Measurements from ENCODE around the gene PPP1R9A. TPM values are rescaled to one million over a fixed set of nuclear protein-coding genes. Genes with fewer than 3 reads are reported as not detected.

PPP1R9A gene
- total and polyA plus RNA-seq, 10 of the 15 experiments (the other 5 are each of a cell fraction or from before 2014, with no cell fraction given) = 0.04 to 0.12 TPM; not detected in 8

GRCh38 chr7:94874036-94874785 is 33.2 kb upstream of the PPP1R9A start:
- 23% methylated on average over 5 of the region's 5 CpGs for WGBS (ENCODE audit: insufficient coverage, insufficient replicate concordance, low lambda C conversion rate, missing lambda C conversion rate)
- H3K9ac ChIP-seq (ENCODE audit: control insufficient read depth, insufficient read depth, low read length) = no peak overlapping the region
- H4K20me1 ChIP-seq (ENCODE audit: control insufficient read depth, insufficient read depth) = no peaks in the 10 kb centered on the region
- H3K79me2 ChIP-seq (ENCODE audit: control insufficient read depth, insufficient read depth, low read length) = no peaks in the 10 kb centered on the region
- H3K36me3 ChIP-seq (ENCODE audit: control insufficient read depth in 2 of 2, insufficient read depth in 2 of 2, low read length in 1 of 2) = no peaks in the 10 kb centered on the region
- in situ Hi-C loops (cut with MboI) = no loop called here
- H3K4me1 ChIP-seq (ENCODE audit: control insufficient read depth, insufficient read depth, low read length) = no peaks in the 10 kb centered on the region
- ATAC-seq = no peak
- no peak overlapping the region for H3K4me3 ChIP-seq
- no peaks in the 10 kb centered on the region for H3K9me3 ChIP-seq (replicated peaks; ENCODE audit: control insufficient read depth, insufficient read depth, low read length)
- no peak overlapping the region for H2AFZ ChIP-seq (ENCODE audit: control insufficient read depth, low read depth, low read length)
- intact Hi-C loops (cut with micrococcal nuclease; ENCODE audit: unreplicated experiment) = no loop called here
- no peak overlapping the region for H3K4me2 ChIP-seq (ENCODE audit: control insufficient read depth, insufficient read depth)
- CTCF ChIA-PET = no interaction called here
- RAD21 ChIA-PET (ENCODE audit: unreplicated experiment) = no interaction called here
- POLR2A ChIA-PET = no interaction called here
- H3K27ac ChIP-seq (ENCODE audit: control insufficient read depth, insufficient read depth) = no peak overlapping the region
- no TSS peak for BruUV-seq (replicated peaks)
- no peak for FAIRE-seq
- no peak for DNase-seq (ENCODE audit: low read depth, low spot score)
- H3K27me3 ChIP-seq (replicated peaks in 1 of 2; ENCODE audit: control insufficient read depth in 2 of 2, insufficient read depth in 2 of 2, low read length in 1 of 2) = no peaks in the 10 kb centered on the region
- TF ChIP-seq POLR2A (IDR thresholded peaks at IDR 0.05; ENCODE audit: low read depth, low read length) = no peak
- TF ChIP-seq, protein P1, sequence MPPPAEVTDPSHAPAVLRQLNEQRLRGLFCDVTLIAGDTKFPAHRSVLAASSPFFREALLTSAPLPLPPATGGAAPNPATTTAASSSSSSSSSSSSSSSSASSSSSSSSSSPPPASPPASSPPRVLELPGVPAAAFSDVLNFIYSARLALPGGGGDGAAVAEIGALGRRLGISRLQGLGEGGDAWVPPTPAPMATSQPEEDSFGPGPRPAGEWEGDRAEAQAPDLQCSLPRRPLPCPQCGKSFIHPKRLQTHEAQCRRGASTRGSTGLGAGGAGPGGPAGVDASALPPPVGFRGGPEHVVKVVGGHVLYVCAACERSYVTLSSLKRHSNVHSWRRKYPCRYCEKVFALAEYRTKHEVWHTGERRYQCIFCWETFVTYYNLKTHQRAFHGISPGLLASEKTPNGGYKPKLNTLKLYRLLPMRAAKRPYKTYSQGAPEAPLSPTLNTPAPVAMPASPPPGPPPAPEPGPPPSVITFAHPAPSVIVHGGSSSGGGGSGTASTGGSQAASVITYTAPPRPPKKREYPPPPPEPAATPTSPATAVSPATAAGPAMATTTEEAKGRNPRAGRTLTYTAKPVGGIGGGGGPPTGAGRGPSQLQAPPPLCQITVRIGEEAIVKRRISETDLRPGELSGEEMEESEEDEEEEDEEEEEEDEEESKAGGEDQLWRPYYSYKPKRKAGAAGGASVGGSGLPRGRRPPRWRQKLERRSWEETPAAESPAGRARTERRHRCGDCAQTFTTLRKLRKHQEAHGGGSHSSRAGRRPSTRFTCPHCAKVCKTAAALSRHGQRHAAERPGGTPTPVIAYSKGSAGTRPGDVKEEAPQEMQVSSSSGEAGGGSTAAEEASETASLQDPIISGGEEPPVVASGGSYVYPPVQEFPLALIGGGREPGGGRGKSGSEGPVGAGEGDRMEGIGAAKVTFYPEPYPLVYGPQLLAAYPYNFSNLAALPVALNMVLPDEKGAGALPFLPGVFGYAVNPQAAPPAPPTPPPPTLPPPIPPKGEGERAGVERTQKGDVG (CRISPR knock-in tag; IDR thresholded peaks at IDR 0.05) = no peak
- TF ChIP-seq HCFC1 (IDR thresholded peaks at IDR 0.05; ENCODE audit: low read length) = no peak
- TF ChIP-seq TBL1XR1 (IDR thresholded peaks at IDR 0.05; ENCODE audit: low read depth, low read length) = no peak
- no peak for TF ChIP-seq CHD1 (IDR thresholded peaks at IDR 0.05; ENCODE audit: low read depth, low read length)
- TF ChIP-seq LARP7 (IDR thresholded peaks at IDR 0.05) = no peak
- TF ChIP-seq CBFB (IDR thresholded peaks at IDR 0.05; ENCODE audit: low read depth) = no peak
- TF ChIP-seq JUNB (IDR thresholded peaks at IDR 0.05) = no peak
- TF ChIP-seq, protein P2, sequence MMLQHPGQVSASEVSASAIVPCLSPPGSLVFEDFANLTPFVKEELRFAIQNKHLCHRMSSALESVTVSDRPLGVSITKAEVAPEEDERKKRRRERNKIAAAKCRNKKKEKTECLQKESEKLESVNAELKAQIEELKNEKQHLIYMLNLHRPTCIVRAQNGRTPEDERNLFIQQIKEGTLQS (IDR thresholded peaks at IDR 0.05; ENCODE audit: borderline replicate concordance, extremely low read depth, low read depth, low read length) = no peak
- no peak for TF ChIP-seq BCL3 (IDR thresholded peaks at IDR 0.05; ENCODE audit: borderline replicate concordance, insufficient read depth, low read depth, low read length, poor library complexity, severe bottlenecking)
- no peak for TF ChIP-seq ZSCAN29 (IDR thresholded peaks at IDR 0.05)
- TF ChIP-seq TAF1 (IDR thresholded peaks at IDR 0.05; ENCODE audit: borderline replicate concordance, low read depth, low read length) = no peak
- no peak for TF ChIP-seq GATAD2B (conservative IDR thresholded peaks at IDR 0.05; ENCODE audit: low read depth)
- TF ChIP-seq RUNX3 (IDR thresholded peaks at IDR 0.05; ENCODE audit: low read length) = no peak
- no peak for TF ChIP-seq TCF3 (IDR thresholded peaks at IDR 0.05; ENCODE audit: borderline replicate concordance, insufficient read depth, low read depth, low read length)
- SMC1A ChIA-PET (ENCODE audit: uncharacterized antibody, unreplicated experiment) = no interaction called here

All from GM12878 (cell line).